ENCODE measurements around the gene MAFG.

The MAFG gene

GRCh38 chr17:81908793-81909192 lies 18.7 kb downstream of the MAFG start:
- no peak for DNase-seq

DNA sequence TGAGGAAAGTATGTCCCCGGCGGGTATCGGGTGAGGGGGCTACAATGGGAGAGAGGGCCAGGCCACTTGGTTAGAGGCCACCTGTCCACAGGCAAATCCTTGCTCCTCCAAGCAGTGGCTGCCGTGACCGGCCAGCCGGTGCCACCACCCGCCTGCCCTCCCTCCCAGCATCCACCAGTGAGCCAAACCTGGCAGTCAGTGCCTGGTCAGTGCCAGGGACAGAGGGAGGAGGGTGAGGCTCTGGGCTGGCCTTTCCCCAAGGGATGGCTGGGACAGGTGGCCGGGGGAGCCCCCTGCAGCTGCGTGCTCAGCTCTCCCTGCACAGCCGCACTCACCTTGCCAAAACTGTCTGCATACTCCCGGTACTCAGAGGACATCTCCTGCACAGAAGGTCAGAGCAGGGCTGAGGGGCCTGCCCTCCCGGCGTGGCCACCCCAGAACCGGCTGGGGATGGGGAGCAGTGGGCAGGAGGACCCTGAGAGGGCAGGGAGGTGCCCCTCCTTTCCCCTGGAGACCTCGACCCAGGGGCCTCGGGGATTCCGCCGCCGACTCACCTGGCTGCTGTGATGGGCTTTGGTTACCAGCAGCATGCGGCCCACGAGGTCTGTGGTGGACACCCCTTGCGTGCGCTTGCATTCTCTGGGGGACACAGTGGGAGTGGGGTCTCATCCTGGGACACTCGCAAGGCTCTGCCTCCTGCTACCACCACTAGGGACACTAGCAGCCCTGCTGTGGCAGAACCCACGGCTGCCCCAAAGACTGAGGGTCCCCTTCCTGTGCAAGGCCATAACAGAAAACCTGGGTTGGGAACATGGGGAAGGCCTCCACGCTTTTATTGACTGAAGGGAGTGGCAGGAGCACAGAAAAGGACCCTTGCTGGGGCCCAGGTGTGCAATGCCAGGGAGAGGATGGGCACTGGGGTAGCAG lies 20.1 kb downstream of the MAFG start:
- no peak for DNase-seq

DNA sequence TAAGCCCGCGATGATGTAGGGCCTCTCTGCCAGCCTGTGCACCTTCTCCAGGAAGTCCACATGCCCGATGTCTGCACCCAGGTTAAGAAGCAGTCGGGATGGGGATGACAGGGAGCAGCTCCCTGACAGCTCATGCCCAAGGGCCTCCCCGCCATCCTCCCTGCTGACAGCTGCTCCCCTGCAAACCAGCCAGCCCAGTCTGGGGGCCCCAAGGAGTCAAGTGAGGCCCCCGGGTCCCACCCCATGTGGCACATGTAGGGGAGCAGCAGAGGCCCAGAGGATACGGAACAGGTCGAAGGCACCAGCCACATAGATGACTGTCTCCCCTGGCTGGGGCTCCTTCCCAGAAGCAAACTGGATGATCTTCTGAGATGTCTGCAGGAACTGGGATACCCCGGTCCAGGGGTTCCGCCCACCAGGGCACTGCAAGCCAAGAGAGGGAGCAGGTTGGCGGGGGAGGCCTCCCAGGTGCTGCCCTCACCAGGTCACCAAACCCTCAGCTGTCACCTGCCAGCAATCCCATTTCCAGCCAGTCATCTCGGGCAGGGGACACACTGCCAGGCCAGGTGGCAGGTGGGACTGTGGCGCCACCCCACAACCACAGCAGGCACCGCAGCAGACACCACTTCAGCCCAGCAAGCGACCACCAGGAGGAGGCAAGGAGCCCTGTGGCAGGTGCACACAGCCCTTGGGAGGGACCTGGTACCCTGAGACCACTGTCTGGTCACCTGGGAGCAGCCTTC lies 20.9 kb downstream of the MAFG start:
- no peak for DNase-seq

- no peak for DNase-seq
Observed at GRCh38 chr17:81905993-81906392, 21.5 kb downstream of the MAFG start.

GRCh38 chr17:81905424-81905875 lies 22.1 kb downstream of the MAFG start:
- no peak for DNase-seq

- DNase-seq = no peak
Observed at GRCh38 chr17:81904600-81905423, 22.7 kb downstream of the MAFG start.

DNA sequence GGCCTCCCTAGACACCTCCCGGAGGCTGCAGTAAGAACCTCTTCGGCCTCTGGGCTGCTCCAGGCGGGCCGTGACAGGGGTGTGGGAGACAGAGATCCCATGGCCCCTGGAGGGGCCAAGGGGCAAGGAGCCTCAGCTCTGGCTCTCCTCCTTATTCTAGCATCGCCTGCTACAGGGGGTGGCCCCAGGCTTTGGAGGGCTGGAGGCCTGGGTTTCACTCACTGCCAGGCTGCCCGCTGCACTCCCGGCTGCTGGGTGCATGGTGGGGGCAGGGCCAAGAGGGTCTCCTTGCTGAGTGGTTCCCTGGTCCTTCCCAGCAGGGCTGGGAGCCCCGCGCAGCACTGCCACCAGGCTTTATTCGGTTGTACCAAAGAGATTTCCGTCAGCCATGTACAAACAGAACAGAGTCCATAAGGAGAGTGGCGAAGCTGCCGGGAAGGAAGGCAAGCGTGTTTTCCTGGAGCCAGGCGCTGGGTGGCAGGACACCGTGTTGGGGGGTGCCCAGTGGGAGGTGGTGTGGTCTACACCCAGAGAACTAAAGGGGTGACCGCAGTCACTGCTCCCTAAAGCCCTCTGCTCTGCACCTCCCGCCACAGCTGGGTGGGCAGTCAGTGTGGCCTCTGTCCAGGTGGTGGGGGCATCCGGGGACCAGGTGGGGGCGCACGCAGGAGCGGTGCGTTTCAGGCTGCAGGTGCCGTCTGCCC lies 23.5 kb downstream of the MAFG start:
- DNase-seq = no peak

- no peak for DNase-seq
Observed at GRCh38 chr17:81903415-81903831, 24.1 kb downstream of the MAFG start.

DNA sequence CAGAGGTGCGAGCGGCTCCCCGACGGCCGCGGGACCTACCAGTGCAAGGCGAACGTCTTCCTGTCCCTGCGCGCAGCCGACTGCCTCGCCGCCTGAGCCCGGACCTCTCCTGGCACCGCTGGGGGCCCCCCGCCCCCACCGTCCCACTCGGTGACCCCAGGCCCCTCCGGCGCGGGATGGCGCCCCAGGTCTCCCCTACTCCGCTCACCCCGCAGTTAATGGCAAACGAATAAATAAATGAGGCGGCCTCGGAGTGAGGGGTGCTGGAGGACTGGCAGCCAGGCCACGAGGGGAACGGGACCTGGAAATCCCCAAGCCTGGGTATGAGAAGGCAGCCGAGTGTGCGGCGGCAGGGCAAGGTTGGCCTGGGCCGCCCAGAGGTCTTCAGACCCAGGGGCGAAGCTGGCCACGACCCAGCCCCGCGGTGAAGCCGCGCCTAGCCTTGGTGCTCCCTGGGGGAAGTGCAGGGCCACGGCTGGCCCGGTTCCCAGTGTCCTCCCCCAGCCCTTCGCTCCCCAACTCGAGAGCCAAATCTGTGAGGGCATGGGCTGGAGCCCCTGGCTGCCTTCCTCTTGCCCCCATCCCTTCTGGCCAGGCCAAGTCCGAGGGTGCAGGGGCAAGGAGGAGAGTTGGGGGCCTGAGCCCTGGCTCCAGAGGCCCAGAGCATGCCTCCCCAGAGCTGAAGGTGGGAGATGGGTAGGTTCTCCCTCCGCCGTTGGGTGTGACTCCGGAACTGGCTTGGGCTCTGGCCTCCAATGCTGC lies 24.7 kb downstream of the MAFG start:
- DNase-seq = no peak

DNA sequence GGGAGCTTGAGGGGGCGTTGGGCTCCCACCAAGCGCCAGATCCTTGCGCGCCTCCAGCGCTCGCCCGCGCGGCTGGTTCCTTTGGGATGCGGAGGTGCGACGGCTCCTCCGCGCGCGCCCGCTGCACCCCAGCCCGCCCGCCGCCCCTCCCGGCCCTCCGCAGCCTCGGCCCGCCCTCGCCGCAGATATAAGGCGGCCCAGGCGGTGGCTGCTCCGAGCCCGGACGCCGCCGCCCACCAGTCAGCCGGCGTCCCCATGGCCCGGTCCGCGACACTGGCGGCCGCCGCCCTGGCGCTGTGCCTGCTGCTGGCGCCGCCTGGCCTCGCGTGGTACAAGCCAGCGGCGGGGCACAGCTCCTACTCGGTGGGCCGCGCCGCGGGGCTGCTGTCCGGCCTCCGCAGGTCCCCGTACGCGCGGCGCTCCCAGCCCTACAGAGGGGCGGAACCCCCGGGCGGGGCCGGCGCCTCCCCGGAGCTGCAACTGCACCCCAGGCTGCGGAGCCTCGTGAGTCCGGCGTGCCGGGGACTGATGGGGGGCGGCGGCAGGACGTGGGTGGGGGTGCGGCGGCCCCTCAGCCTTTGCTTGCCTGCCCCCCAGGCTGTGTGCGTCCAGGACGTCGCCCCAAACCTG lies 25.4 kb downstream of the MAFG start, which contains the start of gene NPB:
TSS of gene NPB (plus strand) at position 216 of the 630 bp plus-strand sequence. CDS start at position 256, 40 bp downstream.
- no peak for DNase-seq

DNA sequence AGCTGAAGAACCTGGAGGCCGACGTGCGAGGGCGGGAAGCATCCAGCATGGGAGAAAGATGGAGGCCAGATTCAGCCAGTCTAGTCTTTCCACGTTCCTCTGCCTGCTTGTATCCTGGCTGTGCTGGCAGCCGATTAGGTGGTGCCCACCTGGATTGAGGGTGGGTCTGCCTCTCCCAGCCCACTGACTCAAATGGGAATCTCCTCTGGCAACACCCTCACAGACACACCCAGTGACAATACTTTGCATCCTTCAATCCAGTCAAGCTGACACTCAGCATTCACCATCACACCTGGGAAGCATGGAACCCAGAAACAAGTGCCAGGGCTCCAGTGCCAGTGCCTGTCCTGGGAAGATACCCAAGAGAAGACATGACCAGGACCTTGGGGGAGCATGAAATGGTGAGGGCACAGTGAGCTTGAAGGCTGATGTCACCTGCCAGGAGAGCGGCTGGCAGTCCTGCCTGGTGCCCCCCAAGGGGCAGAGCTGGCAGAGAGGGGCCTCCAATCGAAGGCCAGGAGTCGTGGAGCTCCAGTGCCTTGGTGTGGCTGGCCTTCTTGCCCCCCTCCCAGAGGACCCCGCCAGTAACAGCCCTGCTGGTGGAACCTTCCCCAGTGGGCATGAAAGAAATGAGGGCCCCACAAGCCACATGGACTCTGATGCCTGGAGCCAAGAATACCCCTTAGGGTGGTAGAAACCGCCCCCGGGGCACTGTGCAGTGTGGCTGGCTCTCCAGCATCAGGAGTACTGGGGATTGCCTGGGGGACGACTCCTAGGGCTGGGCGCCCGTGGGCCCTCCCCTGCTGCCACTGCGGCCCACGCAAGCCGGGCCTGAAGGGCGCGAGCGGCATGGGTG lies 26.1 kb downstream of the MAFG start:
- DNase-seq = no peak

- DNase-seq = no peak
Observed at GRCh38 chr17:81900181-81900820, 27.2 kb downstream of the MAFG start.

DNA sequence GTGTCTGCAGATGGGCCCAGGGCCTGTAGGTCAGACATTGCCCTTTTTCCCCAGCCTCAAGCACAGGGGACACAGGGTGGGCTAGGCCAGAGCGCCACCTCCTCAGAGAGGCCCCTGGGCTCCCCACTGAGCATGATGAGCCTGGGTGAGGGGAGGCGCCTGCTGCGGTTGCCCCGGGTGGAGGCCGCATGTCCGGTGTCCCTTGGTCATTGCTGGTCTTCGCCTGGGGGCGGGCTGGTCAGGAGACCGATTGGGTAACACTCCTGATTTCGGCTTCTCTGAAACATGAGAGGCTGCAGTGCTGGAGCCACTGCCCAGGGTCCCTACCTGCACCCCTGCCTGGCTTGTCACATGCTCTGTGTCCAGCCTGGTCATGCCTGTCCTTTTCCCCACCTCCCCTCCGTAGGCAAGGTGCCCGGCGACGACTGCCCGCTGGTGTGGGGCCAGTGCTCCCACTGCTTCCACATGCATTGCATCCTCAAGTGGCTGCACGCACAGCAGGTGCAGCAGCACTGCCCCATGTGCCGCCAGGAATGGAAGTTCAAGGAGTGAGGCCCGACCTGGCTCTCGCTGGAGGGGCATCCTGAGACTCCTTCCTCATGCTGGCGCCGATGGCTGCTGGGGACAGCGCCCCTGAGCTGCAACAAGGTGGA lies 27.9 kb downstream of the MAFG start:
- no peak for DNase-seq

DNA sequence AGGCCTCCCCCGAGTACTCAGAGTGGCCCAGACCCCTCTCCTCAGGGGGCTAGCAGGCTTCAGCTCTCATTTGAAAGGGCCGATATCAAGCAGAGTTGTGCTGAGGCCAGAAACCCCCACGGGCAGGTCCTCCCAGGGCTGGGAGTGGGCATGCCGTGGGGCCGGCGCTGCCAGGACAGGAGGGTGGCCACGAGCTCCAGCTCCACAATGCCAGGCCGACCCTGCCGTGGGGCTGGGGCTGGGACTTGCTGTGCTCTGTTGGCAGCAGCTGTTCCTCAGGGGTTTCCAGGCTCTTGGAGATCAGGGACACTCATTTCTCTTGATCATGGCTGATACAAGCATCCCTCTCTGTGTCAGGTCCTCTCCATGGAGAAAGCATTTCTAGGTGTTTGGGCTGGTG lies 28.6 kb downstream of the MAFG start:
- DNase-seq = no peak

DNA sequence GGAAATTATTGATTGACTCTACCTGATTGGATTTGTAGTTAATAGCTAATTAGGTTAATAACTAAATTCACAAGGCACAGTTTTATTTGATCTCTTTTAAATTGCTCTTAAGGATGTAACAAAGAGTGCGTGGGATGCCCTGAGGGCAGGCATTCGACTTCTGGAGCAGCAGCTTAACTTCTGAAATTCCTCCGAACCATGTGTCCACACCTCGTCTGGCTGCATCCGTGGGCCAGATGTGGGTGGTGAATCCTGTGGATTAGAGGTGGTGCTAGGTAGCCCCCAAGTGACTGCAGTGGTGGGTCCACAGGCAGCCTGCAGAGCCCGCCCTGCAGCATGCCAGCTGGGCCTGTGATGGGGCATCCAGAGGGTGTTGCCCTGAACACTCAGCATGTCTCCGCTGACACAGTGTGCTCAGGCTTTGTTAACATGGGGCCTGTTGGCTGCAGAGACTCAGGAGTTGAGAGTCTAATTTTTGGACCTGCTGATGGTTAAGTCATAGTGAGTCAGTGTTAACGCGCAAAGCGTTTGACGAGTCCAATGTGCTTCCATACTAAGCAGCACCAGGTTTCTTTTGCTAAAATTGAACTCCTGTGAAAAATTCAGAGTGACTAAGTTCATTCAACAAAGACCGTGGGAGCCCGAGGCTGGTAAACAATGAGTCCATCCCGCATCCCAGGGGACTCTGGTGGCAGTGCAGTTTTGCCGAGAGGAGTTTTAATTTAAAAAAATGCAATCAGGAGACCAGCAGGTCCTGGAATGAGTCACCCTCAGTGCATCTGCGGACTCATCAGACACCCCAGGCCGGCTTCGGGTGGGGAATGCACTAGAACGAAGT lies 29.3 kb downstream of the MAFG start:
- no peak for DNase-seq

- no peak for DNase-seq
Observed at GRCh38 chr17:81895400-81895799, 32.1 kb downstream of the MAFG start.

- DNase-seq = no peak
Observed at GRCh38 chr17:81891303-81891552, 36.3 kb downstream of the MAFG start.

Measured in activated CD8-positive, alpha-beta memory T cell treated with anti-CD3 and anti-CD28 coated beads, Interleukin-2, amount 50 U/mL, for 48 hours (primary cell).